HG03135 (cell line): ENCODE data around the gene WWP2.
A peak's percentile ranks its signal among the peaks of the same experiment; 100 is the strongest.
"Not testable (repeated sequence)": the region's sequence is repeated elsewhere in the genome, so short reads cannot be mapped to it uniquely, and the experiment has no call there.

Experiments
- ATAC-seq: cut with Tn5 transposase; IDR thresholded peaks from one replicate; pipeline ENCODE4 v1.9.1; 2021; ENCODE audit warnings: mild to moderate bottlenecking, moderate library complexity; ENCODE audit not compliant: unreplicated experiment

WWP2 gene

DNA sequence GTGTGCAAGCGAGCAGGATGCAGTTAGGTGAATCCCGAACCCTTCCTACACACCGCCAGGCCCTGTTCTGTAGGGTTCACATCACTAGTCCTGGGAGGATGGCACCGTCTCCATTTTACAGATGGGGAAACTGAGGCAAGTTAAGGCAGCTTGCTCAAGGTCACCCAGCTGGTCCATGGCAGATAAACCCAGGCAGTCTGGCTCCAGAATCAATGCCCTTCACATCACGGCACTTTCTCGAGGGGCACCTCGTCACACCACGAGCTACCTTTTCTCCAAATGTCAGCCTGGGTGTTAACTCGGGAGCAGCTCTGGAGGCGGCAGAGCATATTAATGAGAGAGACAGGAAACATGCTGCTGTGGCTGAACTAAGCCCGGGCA, 16.9 kb upstream of the WWP2 start:
- ATAC-seq: no peak

DNA sequence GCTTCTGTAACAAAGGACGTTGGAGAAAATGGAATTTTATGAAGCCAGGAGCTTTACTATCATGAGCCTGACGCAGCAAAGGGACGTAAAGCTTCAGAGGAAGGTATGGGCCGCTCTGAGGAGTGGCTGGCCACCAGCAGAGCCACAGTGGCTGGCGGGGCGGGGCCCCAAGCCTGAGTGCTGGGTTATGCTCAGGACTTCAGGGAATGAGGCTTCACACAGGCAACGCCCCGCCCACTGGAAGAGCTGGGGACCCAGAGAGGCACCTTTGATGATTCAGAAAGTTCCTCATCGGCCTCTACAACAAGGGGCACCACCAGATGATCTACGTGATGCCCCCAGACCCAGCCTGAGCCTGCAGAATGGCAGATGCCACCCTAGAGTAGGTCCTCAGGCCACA, 16.2 kb upstream of the WWP2 start:
- ATAC-seq: no peak

DNA sequence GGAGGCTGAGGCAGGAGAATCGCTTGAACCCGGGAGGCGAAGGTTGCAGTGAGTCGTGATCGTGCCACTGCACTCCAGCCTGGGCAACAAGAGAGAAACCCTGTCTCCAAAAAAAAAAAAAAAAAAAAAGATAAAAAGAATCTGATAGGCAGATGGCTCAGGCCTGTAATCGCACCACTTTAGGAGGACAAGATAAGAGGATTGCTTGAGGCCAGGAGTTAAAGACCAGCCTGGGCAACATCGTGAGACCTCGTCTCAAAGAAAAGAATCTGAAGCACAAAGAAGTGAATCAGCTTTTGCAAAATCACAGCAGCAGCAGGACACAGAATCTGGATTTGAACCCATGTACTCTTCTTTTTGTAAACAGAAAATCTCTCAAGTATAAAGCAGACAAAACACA, 15.0 kb upstream of the WWP2 start:
- ATAC-seq: no peak

DNA sequence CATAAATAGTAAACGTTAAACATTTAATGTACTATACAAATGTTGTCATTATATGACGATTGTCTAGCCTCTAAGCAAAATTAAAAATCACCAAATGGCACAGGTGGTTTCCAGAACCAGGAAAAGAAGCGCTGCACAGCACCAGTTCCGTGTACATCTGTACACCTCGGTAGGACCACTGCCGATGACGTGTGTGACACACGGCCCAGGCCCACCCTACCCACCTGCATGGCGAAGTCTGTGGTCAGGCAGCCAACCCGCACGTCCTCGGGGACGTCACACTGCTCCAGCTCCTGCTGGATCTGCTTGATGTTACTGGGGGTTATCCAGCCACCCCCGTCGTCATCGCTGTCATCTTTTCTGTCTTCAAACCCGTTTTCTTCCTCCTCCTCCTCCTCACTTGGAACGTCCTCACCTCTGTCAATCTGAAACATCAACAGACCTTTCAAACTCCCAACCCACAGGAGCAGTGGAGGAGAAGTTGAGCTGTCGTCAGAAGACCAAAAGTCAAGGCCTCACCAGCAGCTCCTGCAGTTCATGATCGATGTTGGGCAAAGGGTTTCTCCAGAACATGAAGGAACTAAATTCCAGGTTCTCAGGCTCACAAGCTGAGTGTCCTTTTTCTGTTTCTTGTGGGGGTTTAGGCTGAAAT, 13.3 kb upstream of the WWP2 start:
- no peak for ATAC-seq

DNA sequence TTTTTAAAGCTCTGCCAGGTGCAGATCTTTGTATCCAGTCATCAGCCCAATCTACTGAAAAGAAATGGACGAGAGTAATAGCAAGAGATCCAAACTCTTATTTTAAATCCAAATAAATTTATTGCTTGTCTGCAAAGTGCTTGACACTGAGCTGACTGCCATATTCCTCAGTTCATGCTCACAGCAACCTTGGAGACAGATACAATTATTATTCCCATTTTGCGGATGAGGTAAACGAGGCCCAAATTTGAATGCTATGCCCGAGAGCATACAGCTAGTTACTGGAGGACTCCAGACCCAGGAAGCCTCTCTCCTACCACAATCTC, 8.0 kb upstream of the WWP2 start:
- ATAC-seq: no peak

DNA sequence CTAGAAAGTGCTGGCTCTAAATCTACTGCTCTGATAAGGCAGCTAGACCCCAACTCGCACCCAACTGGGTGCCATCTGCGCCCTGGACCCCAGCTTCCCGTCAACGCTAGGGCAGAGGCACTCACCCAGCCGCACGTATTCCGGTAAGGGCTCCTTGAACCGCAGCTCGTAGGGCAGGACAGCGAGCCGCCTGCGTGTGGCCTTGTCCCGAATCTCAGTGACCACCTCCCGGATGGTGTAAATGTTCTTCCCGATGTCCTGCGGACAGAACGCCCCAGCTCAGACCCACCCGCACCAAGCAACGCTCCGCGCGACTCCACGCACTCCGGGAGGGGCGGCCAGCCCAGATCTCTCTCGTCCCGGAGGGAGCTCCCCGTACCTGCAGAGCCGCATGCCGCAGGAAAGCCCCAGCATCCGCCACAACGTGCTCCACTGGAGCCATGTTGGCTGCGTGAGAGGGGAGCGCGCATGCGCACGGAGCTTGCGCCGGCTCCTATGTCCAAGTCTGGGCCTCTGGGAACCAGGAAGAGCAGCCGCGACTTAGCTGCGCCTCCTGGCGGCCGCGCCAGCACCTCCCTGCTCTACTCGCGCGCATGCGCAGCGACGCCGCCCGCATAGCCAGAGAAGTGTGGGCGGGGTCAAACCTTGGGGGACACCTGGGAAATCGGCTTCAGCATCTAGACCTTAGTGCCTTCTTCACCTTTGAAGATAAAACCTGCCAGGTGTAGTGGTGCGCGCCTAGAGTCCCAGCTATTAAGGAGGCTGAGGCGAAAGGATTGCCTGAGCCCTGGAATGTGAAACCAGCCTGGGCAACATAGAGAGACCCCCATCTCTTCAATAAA, 7.4 kb upstream of the WWP2 start, which contains the start of gene NOB1:
Gene NOB1, minus strand, starts transcription at position 458 of the 842 bp plus-strand sequence. Its CDS starts 16 bp downstream, at position 442.
- ATAC-seq: peak; percentile 91

DNA sequence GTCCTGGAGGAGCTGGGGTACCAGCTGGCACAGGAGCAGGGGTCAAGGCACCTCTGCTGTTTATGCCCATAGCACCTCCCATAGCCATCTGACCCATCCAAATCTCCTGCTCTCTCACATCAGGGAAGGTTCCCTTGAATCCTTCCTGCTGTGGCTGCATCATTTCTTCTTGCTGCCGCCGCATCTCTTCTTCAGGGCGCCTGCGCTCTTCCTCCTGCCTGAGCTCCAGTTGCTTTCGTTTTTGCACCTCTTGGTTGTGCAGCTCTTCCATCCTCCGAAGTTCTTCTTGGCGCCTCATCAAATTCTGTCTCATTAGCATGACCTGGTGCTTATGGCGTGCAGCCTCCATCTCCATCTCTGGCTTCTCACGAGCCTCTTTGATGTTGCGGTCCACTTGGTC, 5.4 kb upstream of the WWP2 start:
- no peak for ATAC-seq

DNA sequence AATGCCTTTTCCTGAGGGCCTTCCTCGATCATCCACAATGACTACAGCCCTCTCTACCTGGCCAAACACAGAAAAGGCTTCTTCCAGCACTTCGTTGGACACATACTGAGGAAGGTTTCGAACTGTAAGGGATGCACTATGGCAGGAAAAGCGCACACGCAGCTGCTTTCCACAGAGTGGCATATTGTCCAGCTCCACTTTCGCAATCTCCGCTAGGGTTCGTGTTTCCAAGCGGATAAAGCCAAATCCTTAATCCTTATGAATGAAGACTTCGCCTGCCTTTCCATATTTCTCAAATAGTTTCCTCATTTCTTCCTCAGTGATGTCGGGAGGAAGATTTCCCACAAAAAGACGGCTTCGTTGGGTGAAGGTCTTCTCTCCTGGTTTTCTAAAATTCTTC, 4.8 kb upstream of the WWP2 start:
- not testable (repeated sequence) for ATAC-seq

DNA sequence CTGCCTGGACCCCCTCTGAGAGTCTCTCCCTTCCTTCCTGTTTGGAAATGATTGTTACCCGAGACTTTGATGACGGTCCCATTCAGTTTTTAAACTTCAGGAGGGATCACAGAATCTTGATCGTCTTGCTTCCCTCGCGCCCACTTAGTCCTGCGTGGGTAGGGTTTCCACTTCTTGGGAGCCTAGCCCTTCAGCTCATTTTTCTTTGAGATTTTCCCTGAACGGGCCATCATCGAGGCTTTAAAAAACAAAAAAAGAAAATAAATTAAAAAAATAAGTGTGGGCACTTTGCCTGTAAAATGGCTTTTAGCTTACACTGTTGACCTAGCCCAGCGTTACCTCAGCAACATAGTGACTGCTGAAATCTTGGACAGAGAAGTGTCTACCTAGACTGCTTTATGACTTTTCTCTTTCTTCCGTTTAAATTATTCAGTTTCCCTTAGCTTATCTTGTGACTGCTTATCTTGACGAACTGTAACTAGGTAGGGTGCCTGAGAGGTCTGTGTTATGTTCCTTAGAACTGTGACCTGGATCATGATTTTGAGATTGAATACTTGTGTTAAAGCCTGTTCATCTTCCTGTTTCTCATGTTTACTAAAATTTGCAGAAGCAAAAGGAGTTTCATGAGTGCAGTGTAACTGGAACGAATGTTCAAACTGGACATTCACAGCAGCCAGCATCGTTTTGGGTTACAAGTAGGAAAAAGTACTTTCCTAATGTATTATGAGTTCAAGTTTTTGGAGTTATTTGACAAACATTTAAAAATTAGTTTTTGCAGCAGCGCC, 874 bp downstream of the WWP2 start:
- ATAC-seq: peak; percentile 40

DNA sequence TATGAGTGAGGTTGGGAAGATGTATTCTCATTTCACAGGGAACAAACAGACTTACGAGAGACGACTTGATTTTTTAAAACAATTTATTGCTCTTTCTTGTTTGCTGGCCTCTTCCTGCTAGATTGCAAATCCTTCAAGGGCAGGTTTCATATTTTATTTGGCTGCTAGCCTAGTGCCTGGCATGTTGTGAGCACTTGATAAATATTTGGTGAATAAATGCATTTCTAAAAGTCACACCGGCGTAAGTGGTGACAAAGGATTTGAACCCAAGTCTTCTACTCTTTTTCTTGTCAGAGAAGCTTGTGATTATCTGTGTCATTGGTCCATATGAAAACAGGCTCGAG, 1.4 kb downstream of the WWP2 start:
- ATAC-seq: no peak

DNA sequence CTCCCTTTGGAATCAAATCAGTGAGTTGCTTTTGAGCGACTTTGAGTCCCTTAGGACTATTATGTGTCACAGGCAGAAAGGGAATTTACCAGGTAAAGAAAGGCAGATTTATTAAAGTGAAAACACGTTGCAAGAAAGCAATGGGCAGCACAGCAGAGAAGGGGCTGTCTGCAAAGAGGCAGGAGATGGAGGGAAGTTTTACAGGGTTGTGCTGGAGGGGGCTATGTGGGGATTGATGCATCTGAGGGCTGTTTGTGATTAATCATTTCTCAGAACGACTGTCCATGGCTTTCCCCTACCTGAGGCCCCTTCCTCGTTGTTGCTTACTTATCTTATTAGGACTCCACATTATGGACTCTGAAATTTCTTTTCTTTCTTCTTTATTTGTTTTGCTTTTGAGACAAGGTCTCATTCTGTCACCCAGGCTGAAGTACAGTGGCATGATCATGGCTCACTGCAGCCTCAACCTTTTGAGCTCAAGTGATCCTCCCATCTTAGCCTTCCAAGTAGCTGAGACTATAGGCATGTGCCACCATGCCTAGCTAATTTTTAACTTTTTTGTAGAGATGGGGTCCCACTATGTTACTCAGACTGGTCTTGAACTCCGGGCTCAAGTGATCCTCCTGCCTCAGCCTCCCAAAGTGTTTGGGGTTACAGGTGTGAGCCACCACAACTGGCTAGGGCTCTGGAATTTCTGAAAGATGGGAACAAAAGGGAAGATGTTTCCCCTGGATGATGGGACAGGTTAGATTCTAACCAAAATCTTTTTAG, 5.5 kb downstream of the WWP2 start:
- ATAC-seq: no peak

DNA sequence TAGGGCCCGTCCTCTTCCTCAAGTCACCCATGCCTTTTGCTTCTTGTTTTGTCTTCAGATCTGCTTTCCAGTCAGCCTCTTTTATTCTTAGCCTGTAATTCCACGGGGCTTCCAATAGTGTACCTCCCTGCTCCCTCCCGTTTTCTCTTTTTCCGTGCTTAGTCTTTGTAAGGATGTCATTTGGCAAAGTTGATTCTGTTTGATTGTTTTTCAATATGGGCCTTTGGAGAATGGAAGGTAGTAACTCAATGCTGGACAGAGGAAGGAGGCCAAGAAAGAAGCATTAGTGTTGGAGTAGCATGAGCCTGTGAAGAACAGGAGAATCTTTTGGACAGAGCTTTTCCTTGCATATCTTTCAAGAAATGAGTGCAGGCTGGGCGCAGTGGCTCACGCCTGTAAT, 6.5 kb downstream of the WWP2 start:
- no peak for ATAC-seq

DNA sequence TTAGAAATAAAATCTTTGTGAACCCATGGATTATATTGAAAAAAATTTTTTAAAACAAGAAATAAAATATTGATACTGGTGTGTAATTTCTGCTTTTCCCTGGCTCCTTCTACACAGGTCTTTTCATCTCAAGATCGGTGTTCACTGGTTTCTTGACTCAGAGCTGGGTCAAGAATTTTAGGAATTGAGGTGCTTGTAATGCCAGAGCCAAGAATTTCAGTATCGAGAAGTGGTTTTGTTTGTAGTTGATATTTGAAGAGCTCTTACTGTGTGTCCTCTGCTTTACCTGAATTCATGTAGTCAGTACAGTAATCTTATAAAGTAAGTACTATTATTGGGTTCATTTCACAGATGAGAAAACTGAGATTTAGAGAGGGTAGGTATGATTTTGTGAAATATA, 7.3 kb downstream of the WWP2 start:
- ATAC-seq: no peak

DNA sequence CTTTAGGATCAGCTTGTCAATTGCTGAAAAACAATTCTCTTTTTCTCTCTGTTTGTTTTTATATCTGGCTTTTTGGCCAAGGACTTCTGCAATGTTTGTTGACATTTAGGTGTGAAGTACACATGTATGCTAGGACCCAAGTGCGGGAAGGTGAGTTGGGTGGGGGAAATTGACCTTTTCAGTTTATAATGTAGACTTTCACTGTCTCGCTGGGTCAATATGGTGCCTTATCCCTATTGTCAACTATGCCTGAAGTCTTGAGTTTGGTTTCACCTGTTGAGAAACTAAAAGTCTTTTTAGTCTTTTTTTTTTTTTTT, 9.5 kb downstream of the WWP2 start:
- no peak for ATAC-seq

DNA sequence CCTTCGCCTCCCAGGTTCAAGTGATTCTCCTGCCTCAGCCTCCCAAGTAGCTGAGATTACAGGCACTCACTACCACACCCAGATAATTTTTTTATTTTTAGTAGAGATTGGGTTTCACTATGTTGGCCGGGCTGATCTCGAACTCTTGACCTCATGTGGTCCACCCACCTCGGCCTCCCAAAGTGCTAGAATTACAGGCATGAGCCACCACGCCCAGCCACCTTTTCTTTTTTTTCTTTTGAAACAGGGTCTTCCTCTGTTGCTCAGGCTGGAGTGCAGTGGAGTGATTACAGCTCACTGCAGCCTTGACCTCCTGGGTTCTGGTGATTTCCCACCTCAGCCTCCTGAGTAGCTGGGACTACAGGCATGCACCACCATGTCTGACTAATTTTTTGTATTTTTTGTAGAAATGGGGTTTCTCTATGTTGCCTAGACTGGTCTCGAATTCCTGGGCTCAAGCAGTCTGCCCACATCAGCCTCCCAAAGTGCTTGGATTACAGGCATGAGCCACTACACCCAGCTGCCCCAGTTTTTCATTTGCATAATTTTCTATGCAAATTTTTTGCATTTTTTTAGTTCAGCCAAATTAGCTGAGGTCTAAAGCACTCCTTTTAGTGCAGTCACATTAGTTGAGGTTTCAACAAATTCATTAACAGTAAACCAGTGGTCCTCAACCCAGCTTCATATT, 11.3 kb downstream of the WWP2 start:
- ATAC-seq: no peak

DNA sequence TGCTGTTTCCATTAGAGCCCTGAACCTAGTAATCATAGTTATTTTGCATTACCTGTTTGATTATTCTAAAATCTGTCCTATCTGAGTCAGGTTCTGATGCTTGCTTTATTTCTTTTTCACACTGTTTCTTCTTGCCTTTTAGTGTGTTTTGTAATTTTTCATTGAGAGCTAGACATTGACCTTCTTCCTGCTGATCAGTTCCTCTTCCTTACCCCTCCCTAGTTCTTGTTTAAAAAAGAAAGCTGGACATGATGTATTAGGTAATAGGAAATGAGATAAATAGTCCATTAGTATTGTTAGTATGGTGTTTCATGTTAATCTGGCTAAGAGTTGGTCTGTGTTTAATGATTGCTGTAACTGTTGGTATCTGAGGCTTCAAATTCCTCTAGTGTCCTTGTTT, 13.4 kb downstream of the WWP2 start:
- ATAC-seq: no peak

DNA sequence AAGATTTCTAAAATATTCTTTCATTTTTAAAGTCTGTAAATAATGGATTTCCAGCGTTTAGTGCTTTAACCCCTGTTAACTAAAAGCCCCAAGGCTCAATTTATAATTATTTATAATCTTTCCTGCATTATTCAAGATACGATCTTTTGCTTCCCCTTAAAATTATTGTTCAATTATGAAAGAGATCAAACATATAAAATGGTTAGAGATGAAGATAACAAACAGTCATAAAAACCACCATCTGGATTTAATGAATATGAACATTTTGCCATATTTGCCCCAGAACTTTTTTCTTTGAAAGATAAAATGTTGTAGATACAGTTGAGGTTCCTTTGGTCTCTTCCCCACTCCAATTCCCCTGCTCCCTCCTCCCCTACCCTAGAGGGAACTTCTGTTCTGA, 17.6 kb downstream of the WWP2 start:
- ATAC-seq: no peak

DNA sequence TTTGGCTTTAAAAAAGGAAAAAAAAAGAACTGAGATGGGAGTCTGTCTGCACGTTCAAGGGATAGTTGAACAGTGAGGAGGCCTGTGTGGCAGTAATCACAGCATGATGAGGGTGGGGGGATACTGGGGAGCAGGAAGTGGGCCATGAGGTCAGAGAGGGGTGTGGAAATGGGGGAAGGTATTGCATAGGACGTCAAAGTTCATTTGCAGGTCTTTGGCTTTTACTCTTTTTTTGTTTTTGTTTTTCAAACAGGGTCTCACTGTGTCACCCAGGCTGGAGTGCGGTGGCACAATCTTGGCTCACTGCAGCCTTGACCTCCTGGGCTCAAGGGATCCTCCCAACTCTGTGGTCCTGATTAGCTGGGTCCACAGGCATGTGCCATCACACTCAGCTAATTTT, 19.0 kb downstream of the WWP2 start:
- ATAC-seq: no peak

DNA sequence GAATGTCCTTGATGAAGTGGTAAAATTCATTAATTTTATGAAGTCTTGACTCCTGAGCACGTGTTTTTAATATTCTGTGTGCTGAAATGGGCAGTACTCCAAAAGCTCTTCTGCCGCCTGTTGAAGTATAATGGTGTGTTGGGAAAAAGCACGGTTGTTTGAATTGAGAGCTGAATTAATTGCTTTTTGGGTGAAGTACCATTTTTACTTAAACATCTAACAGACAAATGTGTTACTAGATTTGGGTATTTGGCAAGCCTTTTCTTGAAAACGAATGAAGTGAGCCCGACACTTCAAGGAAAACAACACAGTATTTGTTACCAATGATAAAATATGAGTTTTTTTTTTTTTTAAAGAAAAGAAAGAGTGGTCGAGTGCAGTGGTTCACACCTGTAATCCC, 22.5 kb downstream of the WWP2 start:
- ATAC-seq: no peak

DNA sequence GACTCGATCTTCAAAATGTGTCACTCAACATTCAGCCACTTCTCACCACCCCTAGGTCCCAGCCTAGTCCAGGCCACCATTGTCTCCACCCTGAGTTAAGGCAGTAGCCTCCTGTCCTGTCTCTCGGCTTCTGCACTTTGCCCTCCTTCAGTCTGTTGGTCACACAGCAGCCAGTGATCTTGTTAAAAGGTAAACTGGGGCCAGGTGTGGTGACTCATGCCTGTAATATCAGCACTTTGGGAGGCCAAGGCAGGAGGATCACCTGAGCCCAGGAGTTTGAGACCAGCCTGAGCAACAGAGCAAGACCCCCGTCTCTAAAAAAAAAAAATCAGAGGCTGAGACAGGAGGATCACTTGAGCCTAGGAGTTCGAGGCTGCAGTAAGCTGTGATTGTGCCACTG, 25.8 kb downstream of the WWP2 start:
- no peak for ATAC-seq

DNA sequence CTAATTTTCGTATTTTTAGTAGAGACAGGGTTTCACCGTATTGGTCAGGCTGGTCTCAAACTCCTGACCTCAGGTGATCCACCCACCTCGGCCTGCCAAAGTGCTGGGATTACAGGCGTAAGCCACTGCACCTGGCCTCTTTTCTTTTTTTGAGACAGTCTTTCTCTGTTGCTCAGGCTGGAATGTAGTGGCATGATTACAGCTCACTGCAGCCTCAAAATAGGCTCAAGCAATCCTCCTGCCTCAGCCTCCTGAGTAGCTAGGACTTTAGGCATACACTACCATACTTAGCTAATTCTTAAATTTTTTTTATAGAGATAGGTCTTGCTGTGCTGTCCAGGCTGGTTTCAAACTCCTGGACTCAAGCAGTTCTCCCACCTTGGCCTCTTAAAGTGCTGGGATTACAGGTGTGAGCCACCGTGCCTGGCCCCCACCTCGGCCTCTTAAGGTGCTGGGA, 29.3 kb downstream of the WWP2 start:
- not testable (repeated sequence) for ATAC-seq
